ENCODE measurements around the gene RAE1. TPM values are rescaled to one million over a fixed set of nuclear protein-coding genes. Genes with fewer than 3 reads are reported as not detected.

RAE1 gene
- total and polyA plus RNA-seq, 2 of the 8 experiments (the other 6 are each of a cell fraction or from before 2014, with no cell fraction given), result 35.9 to 44.9 TPM

DNA sequence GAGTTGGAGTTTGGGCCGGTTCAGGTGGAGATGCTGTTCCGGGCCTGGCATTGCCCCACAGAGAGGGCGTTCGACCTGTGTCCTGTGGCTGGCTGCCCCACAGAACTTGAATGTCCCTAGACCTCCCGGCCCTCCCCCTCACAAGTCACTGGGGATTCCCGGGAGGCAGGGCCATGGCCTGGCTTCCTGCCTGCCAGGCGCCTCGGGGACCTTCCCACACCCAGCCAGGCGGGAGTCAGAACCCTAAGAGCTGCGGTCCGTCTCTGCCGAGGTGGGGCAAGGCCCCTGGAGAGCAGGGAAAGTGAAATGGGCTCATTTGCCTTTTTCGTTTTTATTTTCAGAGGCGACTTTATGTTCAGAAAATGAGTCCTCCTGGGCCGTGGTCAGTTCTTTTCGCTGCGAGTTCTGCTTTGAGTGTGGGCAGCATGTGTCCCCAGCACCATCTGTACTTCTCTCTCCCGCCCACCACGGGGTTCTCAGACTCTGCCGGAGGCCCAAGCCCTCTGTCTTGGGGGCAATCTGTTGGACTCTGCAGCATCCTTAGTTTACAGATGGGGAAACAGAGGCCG lies 48.6 kb downstream of the RAE1 start:
- Histone ChIP-seq H3K18ac (ENCODE audit: extremely low read depth, low read length) (no peak overlapping the region), H4K8ac (ENCODE audit: extremely low read depth, insufficient read depth, low read length) (no peak overlapping the region), H3K4me3 (ENCODE audit: extremely low read depth in 1 of 4, insufficient read depth in 2 of 4, low read depth in 3 of 4, low read length in 4 of 4) (no peak overlapping the region), H4K5ac (ENCODE audit: insufficient read length, low read depth, low read length) (no peak overlapping the region), H2BK20ac (ENCODE audit: low read length) (no peak overlapping the region), H2BK120ac (replicated peaks; ENCODE audit: low read depth, low read length) (no peak overlapping the region), H3K23ac (ENCODE audit: insufficient read length) (no peak overlapping the region), H4K20me1 (replicated peaks in 1 of 2; ENCODE audit: control insufficient read depth in 1 of 2, insufficient read depth in 2 of 2, low read length in 2 of 2) (peaks cover 21 to 45% of the 10 kb centered on the region in 2 experiments), H2AFZ (ENCODE audit: low read length) (no peak overlapping the region), H3K9ac (replicated peaks in 1 of 4; ENCODE audit: extremely low read depth in 1 of 4, low read depth in 3 of 4, low read length in 3 of 4) (no peak overlapping the region), H3K56ac (replicated peaks; ENCODE audit: insufficient read length, low read depth, low read length) (no peak overlapping the region), H3K23me2 (ENCODE audit: low read depth, low read length) (no peaks in the 10 kb centered on the region), H4K91ac (replicated peaks; ENCODE audit: insufficient read length, low read length) (no peak overlapping the region), H3K4me2 (ENCODE audit: insufficient read depth in 1 of 2, low read depth in 2 of 2, low read length in 2 of 2) (no peak overlapping the region), H3K79me2 (ENCODE audit: control insufficient read depth in 1 of 2, insufficient read depth in 2 of 2, low read length in 2 of 2) (peaks cover 5 to 72% of the 10 kb centered on the region in 2 experiments; a peak in 3 of 4 replicates), H3K9me3 (ENCODE audit: insufficient read depth in 2 of 2, low read depth in 1 of 2, low read length in 1 of 2) (no peaks in the 10 kb centered on the region), H3K36me3 (ENCODE audit: control insufficient read depth in 2 of 4, insufficient read depth in 4 of 4, low read length in 3 of 4) (peaks cover 9 to 49% (median 29%) of the 10 kb centered on the region in 4 experiments; a peak in 7 of 8 replicates), H3K79me1 (ENCODE audit: low read depth, low read length) (peaks cover 28% of the 10 kb centered on the region), H3K27me3 (replicated peaks in 1 of 4; ENCODE audit: control insufficient read depth in 3 of 4, extremely low read depth in 1 of 4, insufficient read depth in 3 of 4, low read length in 3 of 4) (no peaks in the 10 kb centered on the region), H2AK5ac (ENCODE audit: low read depth, low read length) (no peak overlapping the region), H3K27ac (ENCODE audit: low read depth, low read length) (no peak overlapping the region), H2BK5ac (ENCODE audit: low read depth, low read length) (no peak overlapping the region), H3K14ac (ENCODE audit: insufficient read length) (no peak overlapping the region), H2BK12ac (ENCODE audit: low read depth, low read length) (no peak overlapping the region), H3K4me1 (replicated peaks in 1 of 4; ENCODE audit: control insufficient read depth in 3 of 4, insufficient read depth in 4 of 4, low read length in 3 of 4) (peaks cover 0 to 9% (median 5%) of the 10 kb centered on the region in 4 experiments; a peak in 6 of 7 replicates), H2BK15ac (ENCODE audit: low read length) (no peak overlapping the region), H3K4ac (replicated peaks; ENCODE audit: insufficient read length, low read depth, low read length) (no peak overlapping the region)
- ChIA-PET CTCF (ENCODE audit: partially characterized antibody) (interaction anchor here (1.0 to 2.2 kb wide), 7 partner anchors 14 to 81 kb away, joined by 3 to 8 read pairs (median 4); no protein-coding TSS in a partner anchor), POLR2A (ENCODE audit: partially characterized antibody) (interaction anchor here (0.6 to 1.8 kb wide), 4 partner anchors 10 to 41 kb away, joined by 3 to 11 read pairs (median 3); no protein-coding TSS in a partner anchor)
- FAIRE-seq, result no peak
- no peak for DNase-seq (ENCODE audit: low read depth in 1 of 2, low spot score in 2 of 2)
- 94% methylated on average over 18 of the region's 21 CpGs; no CpG with 5 or more reads in 1 of the 2 experiments for WGBS, 2 experiments (ENCODE audit: extremely low coverage in 1 of 2, insufficient coverage in 1 of 2, insufficient read length in 1 of 2, insufficient replicate concordance in 2 of 2, low coverage in 1 of 2, low lambda C conversion rate in 2 of 2, missing lambda C conversion rate in 1 of 2)
- no peak for TF ChIP-seq RFX5 (IDR thresholded peaks at IDR 0.05; ENCODE audit: borderline replicate concordance, low read depth, low read length)
- no peak for TF ChIP-seq SUZ12 (IDR thresholded peaks at IDR 0.05; ENCODE audit: low read length)
- TF ChIP-seq JUND (IDR thresholded peaks at IDR 0.05; ENCODE audit: low read length), result no peak
- no peak for TF ChIP-seq KDM5A (IDR thresholded peaks at IDR 0.05; ENCODE audit: low read length)
- TF ChIP-seq USF2 (IDR thresholded peaks at IDR 0.05; ENCODE audit: low read length), result no peak
- no peak for TF ChIP-seq GABPA (IDR thresholded peaks at IDR 0.05; ENCODE audit: borderline replicate concordance, insufficient read depth, low read length)
- TF ChIP-seq CBX8 (IDR thresholded peaks at IDR 0.05; ENCODE audit: borderline replicate concordance, low read depth, low read length), result no peak
- no peak for TF ChIP-seq POU5F1 (IDR thresholded peaks at IDR 0.05; ENCODE audit: low read depth, low read length)
- TF ChIP-seq CTBP2 (IDR thresholded peaks at IDR 0.05; ENCODE audit: borderline replicate concordance, insufficient read depth, insufficient read length, low read length), result no peak
- no peak for TF ChIP-seq TBP (IDR thresholded peaks at IDR 0.05; ENCODE audit: low read depth, low read length)
- no peak for TF ChIP-seq EGR1 (IDR thresholded peaks at IDR 0.05; ENCODE audit: borderline replicate concordance, low read depth, low read length)
- TF ChIP-seq EZH2 (IDR thresholded peaks at IDR 0.05; ENCODE audit: low read depth, low read length, severe bottlenecking), result no peak

Measured in H1 (cell line).